ENCODE measurements around the gene CDHR3. TPM values are rescaled to one million over a fixed set of nuclear protein-coding genes. Genes with fewer than 3 reads are reported as not detected.
A peak's percentile ranks its signal among the peaks of the same experiment; 100 is the strongest.

CDHR3 gene
- total RNA-seq, 1 experiment from 2014 or later = 3.3 TPM

- Histone ChIP-seq H3K79me1 (ENCODE audit: insufficient read depth, low read depth, low read length, poor library complexity, severe bottlenecking) (no peaks in the 10 kb centered on the region), H3K23ac (ENCODE audit: insufficient read length, low read depth, low read length) (no peak overlapping the region), H3K4me1 (ENCODE audit: insufficient read depth, low read length) (peaks cover 4% of the 10 kb centered on the region; the same call in 1 of the 2 replicates), H2BK5ac (ENCODE audit: insufficient read length, low read length) (no peak overlapping the region), H3K9ac (ENCODE audit: extremely low read depth, insufficient read length, low read length) (no peak overlapping the region), H3K23me2 (ENCODE audit: insufficient read length, low read depth, low read length, poor library complexity, severe bottlenecking) (no peaks in the 10 kb centered on the region), H3T11ph (ENCODE audit: low read length) (no peak overlapping the region), H2BK12ac (ENCODE audit: insufficient read length, low read depth, low read length) (no peak overlapping the region), H4K20me1 (ENCODE audit: control insufficient read depth, insufficient read depth, insufficient read length) (no peaks in the 10 kb centered on the region), H4K91ac (ENCODE audit: insufficient read length, low read depth, low read length) (no peak overlapping the region), H2AK5ac (ENCODE audit: insufficient read length, low read length) (no peak overlapping the region), H4K8ac (replicated peaks; ENCODE audit: insufficient read length, low read depth, low read length) (no peak overlapping the region), H3K56ac (ENCODE audit: insufficient read length, low read depth, low read length) (no peak overlapping the region), H4K5ac (ENCODE audit: insufficient read length, low read depth, low read length) (no peak overlapping the region), H3K14ac (ENCODE audit: insufficient read depth, low read length) (no peak overlapping the region), H3K9me3 (ENCODE audit: control insufficient read depth, low read depth, low read length) (no peaks in the 10 kb centered on the region), H3K18ac (ENCODE audit: insufficient read length, low read depth, low read length) (no peak overlapping the region), H2BK120ac (ENCODE audit: low read depth, low read length, poor library complexity, severe bottlenecking) (no peak overlapping the region), H3K27me3 (ENCODE audit: insufficient read depth, low read length) (no peaks in the 10 kb centered on the region; the same call in 1 of the 2 replicates), H3K4ac (ENCODE audit: low read depth, low read length) (no peak overlapping the region), H2BK15ac (ENCODE audit: low read depth, low read length) (no peak overlapping the region), H3K79me2 (ENCODE audit: insufficient read depth, low read length) (no peaks in the 10 kb centered on the region), H2BK20ac (ENCODE audit: low read depth, low read length, poor library complexity, severe bottlenecking) (no peak overlapping the region), H3K4me2 (ENCODE audit: insufficient read depth, insufficient read length, low read length) (no peak overlapping the region), H3K27ac (ENCODE audit: insufficient read length, low read depth, low read length) (no peak overlapping the region), H2AFZ (ENCODE audit: low read length) (no peak overlapping the region)
- no peak for DNase-seq
- H3K9me3 Mint-ChIP-seq = no peaks in the 10 kb centered on the region
- peaks cover 18 to 19% of the 10 kb centered on the region in 2 experiments for H3K4me1 Mint-ChIP-seq
- H3K36me3 Mint-ChIP-seq (ENCODE audit: insufficient read depth in 1 of 3, low read depth in 3 of 3) = no peaks in the 10 kb centered on the region; a peak in 1 of 7 replicates
- H3K4me3 Mint-ChIP-seq = no peak overlapping the region
- no CpG with 5 or more reads among the region's 6 CpGs for WGBS (ENCODE audit: extremely low coverage, insufficient read length, low lambda C conversion rate)
- H3K27me3 Mint-ChIP-seq (ENCODE audit: low read depth) = no peaks in the 10 kb centered on the region
- TF ChIP-seq CTCF (conservative IDR thresholded peaks at IDR 0.05) = no peak
- H3K27ac Mint-ChIP-seq = peak overlapping the region in 1 of 3 experiments; percentile 72; a peak in 2 of 7 replicates
These were observed 60.6 kb downstream of the CDHR3 start for GRCh38 chr7:106023369-106024322.

Data from H9 (cell line).